ENCODE data around the gene GC. TPM values are rescaled to one million over a fixed set of nuclear protein-coding genes. Genes with fewer than 3 reads are reported as not detected.

GC gene
- total RNA-seq, 4 donors from 2014 or later: not detected

- WGBS, 2 donors: 63 to 84% methylated on average over 2 of the region's 2 CpGs
- intact Hi-C loops (cut with DNase I): no loop called here
These were observed 10.9 kb downstream of the GC start for GRCh38 chr4:71773004-71773403.

DNA sequence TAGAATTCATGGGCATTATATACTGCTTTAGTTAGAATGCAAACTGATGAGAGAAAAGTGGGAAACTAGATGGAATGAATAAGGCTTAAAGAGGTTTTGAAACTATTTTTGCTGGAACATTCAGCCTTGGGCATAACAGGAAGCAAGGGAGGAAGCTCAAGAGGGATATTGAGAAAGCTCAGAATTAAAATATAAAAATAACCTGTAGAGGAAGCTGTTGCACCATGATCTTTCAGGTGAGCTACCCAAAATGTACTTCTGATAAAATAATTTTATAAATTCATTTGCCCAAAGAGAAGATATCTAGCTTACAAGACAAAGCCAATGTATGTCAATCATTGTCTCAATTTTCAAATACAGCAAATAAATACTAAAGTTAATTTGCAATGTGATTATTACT is 11.3 kb downstream of the GC start:
- H3K27ac ChIP-seq: no peak overlapping the region
- no peaks in the 10 kb centered on the region for H3K27me3 ChIP-seq
- no peaks in the 10 kb centered on the region for H3K9me3 ChIP-seq
- H3K36me3 ChIP-seq: no peaks in the 10 kb centered on the region
- intact Hi-C loops (cut with DNase I): no loop called here
- DNase-seq: no peak
- TF ChIP-seq POLR2A (IDR thresholded peaks at IDR 0.05): no peak
- no peak for TF ChIP-seq CTCF (IDR thresholded peaks at IDR 0.05)
- H3K4me3 ChIP-seq: no peak overlapping the region
- H3K4me1 ChIP-seq: no peaks in the 10 kb centered on the region

More at GRCh38 chr4:71773004-71773403, 10.9 kb downstream of the GC start:
- Histone ChIP-seq H3K27me3 (no peaks in the 10 kb centered on the region), H3K9me3 (no peaks in the 10 kb centered on the region), H3K27ac (no peak overlapping the region), H3K4me3 (no peak overlapping the region), H3K4me1 (no peaks in the 10 kb centered on the region), H3K36me3 (no peaks in the 10 kb centered on the region)
- TF ChIP-seq POLR2A (IDR thresholded peaks at IDR 0.05): no peak
- TF ChIP-seq CTCF (IDR thresholded peaks at IDR 0.05): no peak
- DNase-seq: no peak

DNA sequence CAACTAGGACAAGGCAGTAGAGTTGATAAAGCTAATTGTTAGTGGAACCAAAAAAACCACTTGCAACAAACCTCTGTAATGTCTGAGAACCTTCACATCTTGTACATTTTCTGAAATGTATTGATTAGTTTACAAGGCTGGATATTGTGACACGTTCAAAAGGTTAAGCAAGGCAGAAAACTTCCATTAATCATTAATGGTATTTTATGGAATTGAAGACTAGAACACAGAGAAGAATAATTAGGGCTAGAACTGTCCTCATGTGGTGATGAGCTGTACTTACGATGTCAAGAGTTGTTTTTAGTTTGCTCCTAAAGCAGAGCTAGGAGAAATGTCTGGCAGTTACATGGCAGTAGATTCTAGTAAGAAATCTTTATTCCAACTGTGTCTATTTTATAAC is 12.3 kb downstream of the GC start:
- TF ChIP-seq POLR2A (IDR thresholded peaks at IDR 0.05): no peak
- TF ChIP-seq CTCF (IDR thresholded peaks at IDR 0.05): no peak
- Histone ChIP-seq H3K9me3 (no peaks in the 10 kb centered on the region), H3K36me3 (no peaks in the 10 kb centered on the region), H3K27ac (no peak overlapping the region), H3K27me3 (no peaks in the 10 kb centered on the region), H3K4me3 (no peak overlapping the region), H3K4me1 (no peaks in the 10 kb centered on the region)
- intact Hi-C loops (cut with DNase I): no loop called here
- WGBS, 2 donors: 45% methylated on average over 2 of the region's 2 CpGs
- no peak for DNase-seq

DNA sequence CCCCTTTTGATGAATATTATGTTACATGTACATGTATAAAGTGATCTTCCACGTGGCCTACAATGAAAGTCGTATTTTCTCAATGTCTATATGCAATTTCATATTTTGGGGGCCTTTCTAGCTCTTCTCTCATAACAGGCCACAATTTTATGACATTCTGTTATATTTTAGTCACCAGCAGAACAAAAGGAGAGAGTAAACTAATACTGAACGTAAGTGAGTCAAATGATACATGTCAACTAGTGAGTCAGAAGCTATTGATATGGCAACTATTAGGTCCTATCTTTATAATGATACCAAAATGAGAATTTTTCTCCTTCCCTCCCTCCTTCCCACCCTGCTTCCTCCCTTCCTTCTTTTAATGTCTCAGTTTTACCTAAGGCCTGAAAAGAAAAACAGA is 14.4 kb downstream of the GC start:
- 60 to 63% methylated on average over 3 of the region's 3 CpGs for WGBS, 2 donors
- no peak overlapping the region for H3K4me3 ChIP-seq
- TF ChIP-seq CTCF (IDR thresholded peaks at IDR 0.05): no peak
- no peak for TF ChIP-seq POLR2A (IDR thresholded peaks at IDR 0.05)
- no peak for DNase-seq
- H3K36me3 ChIP-seq: no peaks in the 10 kb centered on the region
- H3K9me3 ChIP-seq: no peaks in the 10 kb centered on the region
- intact Hi-C loops (cut with DNase I): no loop called here
- no peaks in the 10 kb centered on the region for H3K27me3 ChIP-seq
- no peak overlapping the region for H3K27ac ChIP-seq
- no peaks in the 10 kb centered on the region for H3K4me1 ChIP-seq

DNA sequence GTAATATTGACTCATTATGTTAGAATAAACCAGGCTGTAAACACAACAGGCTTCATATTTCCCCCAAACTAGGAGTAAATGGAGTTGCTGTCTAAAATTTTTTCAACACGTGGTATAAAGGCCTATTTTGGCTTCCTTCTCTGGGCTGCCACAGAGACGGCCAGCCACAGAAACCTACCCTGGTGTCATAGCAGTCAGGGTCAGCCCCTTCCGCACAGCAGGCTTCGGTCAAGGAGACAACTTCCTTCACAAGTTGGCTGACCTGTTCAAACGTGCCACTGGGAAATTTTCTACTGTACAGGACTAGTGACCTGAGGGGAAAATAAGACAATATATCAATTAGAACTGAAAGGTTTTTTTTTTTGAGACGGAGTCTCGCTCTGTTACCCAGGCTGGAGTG is 15.8 kb downstream of the GC start:
- WGBS, 2 donors: 66 to 80% methylated on average over 7 of the region's 7 CpGs
- intact Hi-C loops (cut with DNase I): no loop called here

More for the DNA sequence above, 15.8 kb downstream of the GC start:
- Histone ChIP-seq H3K4me1 (no peaks in the 10 kb centered on the region), H3K27me3 (no peaks in the 10 kb centered on the region), H3K9me3 (no peaks in the 10 kb centered on the region), H3K27ac (no peak overlapping the region), H3K36me3 (no peaks in the 10 kb centered on the region), H3K4me3 (no peak overlapping the region)
- TF ChIP-seq POLR2A (IDR thresholded peaks at IDR 0.05) (no peak), CTCF (IDR thresholded peaks at IDR 0.05) (no peak)
- DNase-seq: no peak
